GM18909 (cell line): ENCODE data around the gene TMPRSS11D.

ENCODE experiments used
- ATAC-seq: cut with Tn5 transposase; IDR thresholded peaks from one replicate; pipeline ENCODE4 v1.9.1; 2021; ENCODE audit warnings: mild to moderate bottlenecking; ENCODE audit not compliant: unreplicated experiment, poor library complexity

Gene TMPRSS11D

DNA sequence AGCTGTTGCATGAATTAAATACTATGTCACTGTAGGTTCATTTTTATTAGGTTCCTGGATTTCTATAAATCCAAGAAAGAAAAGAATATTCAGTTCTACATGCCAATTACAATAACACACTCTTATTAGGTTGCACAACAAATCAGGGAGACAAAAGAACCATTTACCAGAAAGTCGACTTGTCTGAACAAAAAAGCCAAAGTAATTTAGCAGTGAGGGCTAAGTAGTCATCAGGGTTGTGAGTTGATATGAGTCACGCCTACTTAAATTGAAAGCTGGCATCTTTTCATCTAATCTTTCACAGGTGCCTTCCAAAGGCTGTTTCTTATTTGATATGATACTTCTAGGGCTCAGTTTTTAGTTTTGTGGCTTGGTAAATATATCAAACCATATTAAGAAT is 104.2 kb downstream of the TMPRSS11D start:
- no peak for ATAC-seq

DNA sequence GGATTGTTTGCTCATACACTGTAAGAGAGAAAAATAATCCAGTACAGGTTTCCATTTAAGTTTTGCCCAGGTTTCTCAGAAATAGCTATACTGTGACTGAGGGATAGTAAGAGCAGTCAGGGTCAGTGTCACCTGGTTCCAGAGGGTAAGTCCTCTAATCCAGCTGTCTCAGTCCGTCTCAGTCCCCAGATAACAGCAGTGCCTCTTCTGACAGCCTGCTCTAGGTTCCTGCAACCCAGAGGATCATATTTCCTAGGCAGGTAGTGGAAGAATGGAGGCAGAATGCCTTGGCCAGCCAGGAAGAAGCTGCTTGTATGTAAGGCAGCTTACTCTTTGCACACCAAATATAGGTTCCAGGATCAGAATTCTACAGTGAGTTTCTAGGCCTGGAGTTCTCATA is 107.1 kb downstream of the TMPRSS11D start:
- ATAC-seq, result no peak
